ENCODE data around the gene SORCS3.

DNA sequence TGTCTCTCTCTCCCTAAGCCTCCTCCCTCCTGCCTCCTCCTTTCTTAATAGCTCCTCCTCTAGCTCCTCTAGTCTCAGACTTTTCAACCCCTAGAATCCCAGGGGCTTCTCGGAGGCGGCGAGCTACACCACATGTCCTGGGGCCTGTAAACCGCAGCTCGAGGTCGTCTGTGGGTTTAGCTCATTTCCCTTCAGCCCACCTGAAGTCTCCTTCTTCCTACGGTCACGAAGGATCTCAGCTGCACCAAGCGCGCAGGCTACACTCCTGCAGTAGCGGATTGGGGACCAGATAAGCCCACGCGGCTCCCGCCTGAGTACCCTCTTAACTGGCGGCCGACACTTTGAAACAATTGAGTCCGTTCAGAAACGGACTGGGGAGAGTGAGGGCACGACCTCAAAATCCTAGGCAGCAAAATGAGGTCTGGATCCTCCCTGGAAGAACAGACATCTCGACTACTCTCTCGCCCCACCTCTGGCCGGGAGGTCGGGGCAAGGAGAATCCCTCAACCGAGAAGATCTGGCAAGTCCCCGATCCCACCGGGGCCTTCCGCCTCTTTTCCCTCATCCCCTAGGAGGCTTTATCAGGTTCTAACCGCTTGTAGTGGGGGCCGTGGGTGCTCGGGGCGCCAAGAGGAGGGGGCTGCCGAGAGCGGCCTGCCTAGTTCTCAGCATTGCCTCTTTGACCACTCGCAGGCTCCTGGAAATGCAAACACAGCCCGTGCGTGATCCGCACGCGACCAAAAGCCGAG is 1.3 kb upstream of the SORCS3 start:
- TF ChIP-seq, protein P1, sequence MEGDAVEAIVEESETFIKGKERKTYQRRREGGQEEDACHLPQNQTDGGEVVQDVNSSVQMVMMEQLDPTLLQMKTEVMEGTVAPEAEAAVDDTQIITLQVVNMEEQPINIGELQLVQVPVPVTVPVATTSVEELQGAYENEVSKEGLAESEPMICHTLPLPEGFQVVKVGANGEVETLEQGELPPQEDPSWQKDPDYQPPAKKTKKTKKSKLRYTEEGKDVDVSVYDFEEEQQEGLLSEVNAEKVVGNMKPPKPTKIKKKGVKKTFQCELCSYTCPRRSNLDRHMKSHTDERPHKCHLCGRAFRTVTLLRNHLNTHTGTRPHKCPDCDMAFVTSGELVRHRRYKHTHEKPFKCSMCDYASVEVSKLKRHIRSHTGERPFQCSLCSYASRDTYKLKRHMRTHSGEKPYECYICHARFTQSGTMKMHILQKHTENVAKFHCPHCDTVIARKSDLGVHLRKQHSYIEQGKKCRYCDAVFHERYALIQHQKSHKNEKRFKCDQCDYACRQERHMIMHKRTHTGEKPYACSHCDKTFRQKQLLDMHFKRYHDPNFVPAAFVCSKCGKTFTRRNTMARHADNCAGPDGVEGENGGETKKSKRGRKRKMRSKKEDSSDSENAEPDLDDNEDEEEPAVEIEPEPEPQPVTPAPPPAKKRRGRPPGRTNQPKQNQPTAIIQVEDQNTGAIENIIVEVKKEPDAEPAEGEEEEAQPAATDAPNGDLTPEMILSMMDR (conservative IDR thresholded peaks at IDR 0.05; ENCODE audit: low read depth, low read length), result no peak
- no peak for TF ChIP-seq EZH2phosphoT487 (IDR thresholded peaks at IDR 0.05; ENCODE audit: borderline replicate concordance, low read length)

All from PC-3 (cell line).